SU-DHL-6 (cell line): Measurements from ENCODE around the gene CUTA.

Experiments
- EZH2phosphoT487 ChIP-seq: fragments of 200-600 bp; sonication (generic), shearing (Covaris generic); conservative IDR thresholded peaks from 2 replicates; pipeline ENCODE4 v1.6.1; 2018; ENCODE audit warnings: mild to moderate bottlenecking, antibody characterized with exemption, low read length, moderate library complexity, mixed read lengths
- TF ChIP-seq, protein P1 (sequence below): fragments of 200-600 bp; sonication (generic); IDR thresholded peaks from one replicate; pipeline ENCODE4 v1.5.1; 2017; ENCODE audit warnings: antibody characterized with exemption, mild to moderate bottlenecking, low read length, moderate library complexity; ENCODE audit not compliant: insufficient read depth, poor library complexity, severe bottlenecking

DNA sequence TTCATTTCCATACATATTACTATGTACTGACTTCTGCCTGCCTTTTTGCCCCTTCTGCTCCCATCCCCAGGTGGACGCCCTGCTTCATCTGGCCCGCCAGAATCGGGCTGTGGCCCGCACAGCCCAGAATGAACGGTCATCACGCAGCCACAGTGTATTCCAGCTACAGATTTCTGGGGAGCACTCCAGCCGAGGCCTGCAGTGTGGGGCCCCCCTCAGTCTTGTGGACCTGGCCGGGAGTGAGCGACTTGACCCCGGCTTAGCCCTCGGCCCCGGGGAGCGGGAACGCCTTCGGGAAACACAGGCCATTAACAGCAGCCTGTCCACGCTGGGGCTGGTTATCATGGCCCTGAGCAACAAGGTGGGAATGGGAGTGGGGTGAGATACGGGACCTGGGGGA is 11.8 kb downstream of the CUTA start:
- TF ChIP-seq, protein P1, sequence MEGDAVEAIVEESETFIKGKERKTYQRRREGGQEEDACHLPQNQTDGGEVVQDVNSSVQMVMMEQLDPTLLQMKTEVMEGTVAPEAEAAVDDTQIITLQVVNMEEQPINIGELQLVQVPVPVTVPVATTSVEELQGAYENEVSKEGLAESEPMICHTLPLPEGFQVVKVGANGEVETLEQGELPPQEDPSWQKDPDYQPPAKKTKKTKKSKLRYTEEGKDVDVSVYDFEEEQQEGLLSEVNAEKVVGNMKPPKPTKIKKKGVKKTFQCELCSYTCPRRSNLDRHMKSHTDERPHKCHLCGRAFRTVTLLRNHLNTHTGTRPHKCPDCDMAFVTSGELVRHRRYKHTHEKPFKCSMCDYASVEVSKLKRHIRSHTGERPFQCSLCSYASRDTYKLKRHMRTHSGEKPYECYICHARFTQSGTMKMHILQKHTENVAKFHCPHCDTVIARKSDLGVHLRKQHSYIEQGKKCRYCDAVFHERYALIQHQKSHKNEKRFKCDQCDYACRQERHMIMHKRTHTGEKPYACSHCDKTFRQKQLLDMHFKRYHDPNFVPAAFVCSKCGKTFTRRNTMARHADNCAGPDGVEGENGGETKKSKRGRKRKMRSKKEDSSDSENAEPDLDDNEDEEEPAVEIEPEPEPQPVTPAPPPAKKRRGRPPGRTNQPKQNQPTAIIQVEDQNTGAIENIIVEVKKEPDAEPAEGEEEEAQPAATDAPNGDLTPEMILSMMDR, result no peak
- TF ChIP-seq EZH2phosphoT487, result no peak
